MCF 10A (cell line): Measurements from ENCODE around the gene KCNIP2. TPM values are rescaled to one million over a fixed set of nuclear protein-coding genes. Genes with fewer than 3 reads are reported as not detected.

Source experiments
- BruUV-seq: library from RNA; stranded (reverse); fragments of 400-500 nt; replicated peaks from 2 replicates; lab custom pipeline; 2021; lab: Mats Ljungman, UMichigan
- CTCF ChIA-PET: fragments of 300-600 bp; sonication (Branson Sonifier 250); formaldehyde crosslinking; extraction: SDS; loops from one replicate; lab custom pipeline; 2021; ENCODE audit warnings: antibody characterized with exemption, inconsistent platforms; lab: Yijun Ruan, JAX
- POLR2A ChIA-PET: fragments of 300-600, 350-650 bp; sonication (Branson Sonifier 250); formaldehyde crosslinking; extraction: SDS; loops from one replicate; lab custom pipeline; 2020; ENCODE audit warnings: antibody characterized with exemption, inconsistent platforms; lab: Yijun Ruan, JAX
- DNase-seq: peaks from one replicate; pipeline ENCODE4 v3.0.0-alpha.2; 2018; ENCODE audit not compliant: unreplicated experiment
- H3K27ac Mint-ChIP-seq: one replicate; pipeline ENCODE4 v1.8.0; 2022; ENCODE audit warnings: mild to moderate bottlenecking, low read depth, mixed read lengths; ENCODE audit not compliant: unreplicated experiment
- H3K27me3 Mint-ChIP-seq: one replicate; pipeline ENCODE4 v1.8.0; 2022; ENCODE audit warnings: mixed read lengths; ENCODE audit not compliant: insufficient read depth, unreplicated experiment
- H3K36me3 Mint-ChIP-seq: one replicate; pipeline ENCODE4 v1.8.0; 2022; ENCODE audit warnings: mild to moderate bottlenecking, moderate library complexity, mixed read lengths; ENCODE audit not compliant: insufficient read depth, unreplicated experiment
- H3K4me1 Mint-ChIP-seq: one replicate; pipeline ENCODE4 v1.8.0; 2022; ENCODE audit warnings: mixed read lengths; ENCODE audit not compliant: insufficient read depth, unreplicated experiment
- H3K4me3 Mint-ChIP-seq: one replicate; pipeline ENCODE4 v1.8.0; 2022; ENCODE audit warnings: mild to moderate bottlenecking, moderate library complexity, mixed read lengths; ENCODE audit not compliant: unreplicated experiment
- H3K9me3 Mint-ChIP-seq: one replicate; pipeline ENCODE4 v1.8.0; 2022; ENCODE audit warnings: mixed read lengths; ENCODE audit not compliant: unreplicated experiment
- intact Hi-C: fragments of 100-400 bp; cut with micrococcal nuclease; formaldehyde crosslinking; loops from 2 replicates; pipeline ENCODE4 v1.14.1; 2022
- total RNA-seq: library from RNA; stranded (reverse); gene quantifications from 2 replicates; pipeline ENCODE4 v1.2.3, GENCODE V29; 2022
- TF ChIP-seq, protein P1 (sequence below): fragments of 200-600 bp; IDR thresholded peaks from one replicate; pipeline ENCODE4 v1.8.0; 2022; ENCODE audit warnings: antibody characterized with exemption, mild to moderate bottlenecking; ENCODE audit not compliant: unreplicated experiment

Gene KCNIP2
- total RNA-seq, 1 experiment from 2014 or later, result 2.1 TPM

DNA sequence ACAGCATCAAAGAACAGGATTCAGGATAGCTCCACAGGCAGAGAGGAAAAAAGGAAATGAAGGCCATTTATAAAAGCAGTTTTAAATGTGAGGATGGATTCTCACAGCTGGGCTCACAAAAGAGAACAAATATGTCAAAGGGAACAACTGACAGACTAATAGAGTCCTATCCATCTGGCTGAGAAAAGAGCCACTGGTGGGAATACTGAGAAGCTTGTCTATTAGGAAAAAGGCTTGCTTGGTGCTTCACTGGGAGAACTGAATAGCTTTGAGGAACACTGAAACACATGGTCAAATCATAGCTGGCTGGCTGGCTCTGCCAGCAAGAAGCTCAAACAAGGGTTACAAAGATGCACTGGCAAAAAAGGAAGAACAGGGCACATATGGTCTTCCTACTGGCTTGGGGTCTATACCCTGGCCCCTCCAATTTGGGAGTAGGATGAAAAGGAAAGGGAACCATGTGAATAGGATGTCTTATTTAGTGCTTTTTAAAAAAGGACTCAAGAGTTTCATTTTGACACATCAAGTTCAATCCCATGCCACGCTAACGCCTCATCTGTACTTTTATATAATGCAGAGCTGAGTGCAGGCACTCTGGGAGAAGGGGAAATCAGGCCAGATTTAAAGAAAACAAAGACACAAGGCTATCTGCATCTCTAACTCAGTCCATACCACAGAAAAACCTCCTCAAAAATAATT, 44.8 kb upstream of the KCNIP2 start:
- no peak overlapping the region for H3K4me3 Mint-ChIP-seq
- no peaks in the 10 kb centered on the region for H3K27me3 Mint-ChIP-seq
- H3K4me1 Mint-ChIP-seq, result peaks cover 5% of the 10 kb centered on the region
- CTCF ChIA-PET, result interaction anchor here (0.5 to 4.4 kb wide), 19 partner anchors 9 to 196 kb away, joined by 3 to 45 read pairs (median 5); no protein-coding TSS in a partner anchor
- intact Hi-C loops, result no loop called here
- H3K9me3 Mint-ChIP-seq, result no peaks in the 10 kb centered on the region
- no peak for DNase-seq
- H3K36me3 Mint-ChIP-seq, result peaks cover 17% of the 10 kb centered on the region
- TF ChIP-seq, protein P1, sequence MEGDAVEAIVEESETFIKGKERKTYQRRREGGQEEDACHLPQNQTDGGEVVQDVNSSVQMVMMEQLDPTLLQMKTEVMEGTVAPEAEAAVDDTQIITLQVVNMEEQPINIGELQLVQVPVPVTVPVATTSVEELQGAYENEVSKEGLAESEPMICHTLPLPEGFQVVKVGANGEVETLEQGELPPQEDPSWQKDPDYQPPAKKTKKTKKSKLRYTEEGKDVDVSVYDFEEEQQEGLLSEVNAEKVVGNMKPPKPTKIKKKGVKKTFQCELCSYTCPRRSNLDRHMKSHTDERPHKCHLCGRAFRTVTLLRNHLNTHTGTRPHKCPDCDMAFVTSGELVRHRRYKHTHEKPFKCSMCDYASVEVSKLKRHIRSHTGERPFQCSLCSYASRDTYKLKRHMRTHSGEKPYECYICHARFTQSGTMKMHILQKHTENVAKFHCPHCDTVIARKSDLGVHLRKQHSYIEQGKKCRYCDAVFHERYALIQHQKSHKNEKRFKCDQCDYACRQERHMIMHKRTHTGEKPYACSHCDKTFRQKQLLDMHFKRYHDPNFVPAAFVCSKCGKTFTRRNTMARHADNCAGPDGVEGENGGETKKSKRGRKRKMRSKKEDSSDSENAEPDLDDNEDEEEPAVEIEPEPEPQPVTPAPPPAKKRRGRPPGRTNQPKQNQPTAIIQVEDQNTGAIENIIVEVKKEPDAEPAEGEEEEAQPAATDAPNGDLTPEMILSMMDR, result no peak
- POLR2A ChIA-PET, result interaction anchor here (0.7 to 1.5 kb wide), 3 partner anchors 9 to 115 kb away, joined by 3 to 5 read pairs (median 3); no protein-coding TSS in a partner anchor
- no peak overlapping the region for H3K27ac Mint-ChIP-seq
- BruUV-seq, result no TSS peak

DNA sequence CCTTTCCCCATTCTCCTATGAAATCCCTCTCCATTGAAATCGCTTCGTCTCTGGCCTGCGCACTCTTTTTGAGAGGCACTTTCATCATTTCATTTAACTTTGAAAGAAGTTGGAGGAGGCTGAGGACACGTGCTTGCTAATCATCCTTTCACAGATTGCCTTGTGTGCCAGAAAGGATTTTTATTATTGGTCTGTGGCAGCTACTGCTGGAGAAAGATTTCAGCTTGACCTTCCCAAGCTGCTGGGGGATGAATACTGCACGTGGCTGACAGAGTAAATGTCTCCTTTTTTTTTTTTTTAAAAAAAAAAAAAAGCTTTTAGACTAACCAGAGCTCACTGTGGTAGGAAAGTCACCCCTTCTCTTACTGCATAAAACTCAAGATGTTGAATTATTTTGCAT, 44.2 kb upstream of the KCNIP2 start:
- no peak for DNase-seq
- Mint-ChIP-seq H3K27me3 (no peaks in the 10 kb centered on the region), H3K4me1 (peaks cover 5% of the 10 kb centered on the region), H3K36me3 (peaks cover 17% of the 10 kb centered on the region), H3K27ac (no peak overlapping the region), H3K4me3 (no peak overlapping the region), H3K9me3 (no peaks in the 10 kb centered on the region)
- POLR2A ChIA-PET, result interaction anchor here (0.7 to 0.9 kb wide), 2 partner anchors 103 to 116 kb away, joined by 3 read pairs; no protein-coding TSS in a partner anchor
- BruUV-seq, result no TSS peak
- intact Hi-C loops, result no loop called here
- TF ChIP-seq, protein P1, result no peak
- CTCF ChIA-PET, result interaction anchor here (0.5 to 4.4 kb wide), 15 partner anchors 8 to 240 kb away, joined by 3 to 45 read pairs (median 5); no protein-coding TSS in a partner anchor

DNA sequence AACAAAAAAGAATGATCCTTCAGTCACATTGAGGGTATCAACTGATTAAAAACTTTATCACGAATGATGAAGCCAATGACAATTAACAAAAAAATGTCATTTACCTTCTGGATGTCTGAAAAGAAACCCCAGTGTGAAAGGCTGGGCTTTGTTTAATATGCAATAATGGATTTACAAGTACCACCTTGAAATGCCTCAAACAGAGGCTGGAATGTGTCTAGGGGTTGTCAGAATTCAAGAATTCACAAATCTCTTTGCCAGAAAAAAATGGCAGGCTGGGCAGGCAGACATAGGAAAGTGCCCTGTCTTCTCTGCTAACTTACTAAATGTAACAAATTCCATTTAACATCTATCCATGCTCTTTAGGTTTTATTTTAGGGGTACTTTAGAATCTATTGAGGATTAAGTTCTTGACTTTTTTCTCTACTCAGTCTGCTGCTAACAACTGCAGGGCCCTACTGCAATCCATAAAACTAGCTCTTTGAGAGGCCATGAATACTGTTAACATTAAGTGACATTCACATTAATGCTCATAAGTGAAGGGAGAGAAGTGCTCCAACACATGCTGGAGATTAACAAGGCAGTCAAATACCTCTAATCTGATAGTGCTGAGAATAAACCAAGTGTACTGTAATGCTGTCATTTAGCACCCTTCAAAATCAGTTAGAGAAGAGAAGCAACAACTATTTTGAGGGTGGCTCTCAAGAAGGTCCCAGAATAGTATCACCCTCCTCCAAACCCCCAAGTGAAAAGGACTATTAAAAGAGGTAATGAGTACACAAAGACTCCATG, 43.1 kb upstream of the KCNIP2 start:
- no TSS peak for BruUV-seq
- no peak for DNase-seq
- Mint-ChIP-seq H3K4me1 (peaks cover 5% of the 10 kb centered on the region), H3K36me3 (peaks cover 17% of the 10 kb centered on the region), H3K9me3 (no peaks in the 10 kb centered on the region), H3K27me3 (no peaks in the 10 kb centered on the region), H3K27ac (no peak overlapping the region), H3K4me3 (no peak overlapping the region)
- TF ChIP-seq, protein P1, result no peak
- POLR2A ChIA-PET, result interaction anchor here (0.6 kb wide), 1 partner anchor 248 kb away, joined by 3 read pairs; no protein-coding TSS in a partner anchor
- intact Hi-C loops, result no loop called here
- CTCF ChIA-PET, result interaction anchor here (0.6 to 4.4 kb wide), 6 partner anchors 20 to 186 kb away, joined by 3 to 45 read pairs (median 3); no protein-coding TSS in a partner anchor
